DND-41 (cell line): Measurements from ENCODE around the gene RASD1.
A peak's percentile ranks its signal among the peaks of the same experiment; 100 is the strongest.

ENCODE experiments used
- EZH2 ChIP-seq: IDR thresholded peaks from 3 replicates; pipeline ENCODE4 v1.6.1; 2012; ENCODE audit warnings: borderline replicate concordance, low read depth, mild to moderate bottlenecking, moderate library complexity, low read length, inconsistent platforms; ENCODE audit not compliant: severe bottlenecking
- TF ChIP-seq, protein P1 (sequence below): IDR thresholded peaks from 2 replicates; pipeline ENCODE4 v1.5.1; 2012; ENCODE audit warnings: borderline replicate concordance, low read length, moderate library complexity, mild to moderate bottlenecking; ENCODE audit not compliant: poor library complexity, severe bottlenecking; ENCODE audit errors: extremely low read depth

DNA sequence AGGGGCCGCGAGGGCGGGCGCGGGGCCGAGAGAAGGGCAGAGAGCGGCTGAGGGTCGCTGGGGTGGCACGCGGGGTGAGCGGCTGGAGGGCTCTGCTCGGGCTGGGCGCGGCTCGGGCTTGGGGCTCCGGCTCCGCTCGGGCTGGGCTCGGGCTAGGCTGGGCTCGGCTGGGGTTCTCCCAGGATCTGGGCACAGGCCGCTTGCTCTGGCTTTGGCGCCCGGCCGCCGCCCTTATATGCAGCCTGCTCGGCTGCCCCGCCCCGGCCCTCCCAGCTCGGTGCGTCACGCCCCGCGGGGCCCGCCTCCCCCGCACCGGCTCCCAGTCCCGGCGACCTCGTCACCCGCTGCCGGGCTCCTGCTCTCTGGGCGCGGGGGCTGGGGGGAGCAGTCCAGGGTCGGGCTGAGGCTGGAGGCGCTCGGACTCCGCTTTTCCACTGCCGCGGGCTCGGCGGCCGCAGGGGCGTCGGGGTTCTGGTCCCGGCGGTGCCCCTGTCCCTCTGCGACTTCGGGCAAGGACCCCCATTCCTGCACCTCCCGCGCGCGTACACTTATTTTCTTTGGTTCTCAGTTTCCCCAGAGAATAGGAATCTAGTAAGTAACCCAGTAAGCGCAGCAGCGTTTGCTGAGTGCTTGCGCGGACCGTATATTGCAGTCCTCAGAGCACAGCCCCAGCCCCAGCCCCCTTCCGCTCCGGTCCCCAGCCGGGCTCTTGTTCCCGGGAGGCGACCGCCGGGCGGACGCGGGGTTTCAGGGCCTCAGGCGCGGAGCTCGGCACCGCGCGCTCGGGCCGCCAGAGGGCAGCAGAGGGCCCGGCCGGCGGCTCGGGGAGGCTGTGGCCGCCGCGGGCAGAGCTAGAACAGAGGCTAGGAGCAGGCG is at the start of gene RASD1:
- TF ChIP-seq, protein P1, sequence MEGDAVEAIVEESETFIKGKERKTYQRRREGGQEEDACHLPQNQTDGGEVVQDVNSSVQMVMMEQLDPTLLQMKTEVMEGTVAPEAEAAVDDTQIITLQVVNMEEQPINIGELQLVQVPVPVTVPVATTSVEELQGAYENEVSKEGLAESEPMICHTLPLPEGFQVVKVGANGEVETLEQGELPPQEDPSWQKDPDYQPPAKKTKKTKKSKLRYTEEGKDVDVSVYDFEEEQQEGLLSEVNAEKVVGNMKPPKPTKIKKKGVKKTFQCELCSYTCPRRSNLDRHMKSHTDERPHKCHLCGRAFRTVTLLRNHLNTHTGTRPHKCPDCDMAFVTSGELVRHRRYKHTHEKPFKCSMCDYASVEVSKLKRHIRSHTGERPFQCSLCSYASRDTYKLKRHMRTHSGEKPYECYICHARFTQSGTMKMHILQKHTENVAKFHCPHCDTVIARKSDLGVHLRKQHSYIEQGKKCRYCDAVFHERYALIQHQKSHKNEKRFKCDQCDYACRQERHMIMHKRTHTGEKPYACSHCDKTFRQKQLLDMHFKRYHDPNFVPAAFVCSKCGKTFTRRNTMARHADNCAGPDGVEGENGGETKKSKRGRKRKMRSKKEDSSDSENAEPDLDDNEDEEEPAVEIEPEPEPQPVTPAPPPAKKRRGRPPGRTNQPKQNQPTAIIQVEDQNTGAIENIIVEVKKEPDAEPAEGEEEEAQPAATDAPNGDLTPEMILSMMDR, result peak; percentile 59
- no peak for TF ChIP-seq EZH2
